Endothelial cell of umbilical vein (primary cell): ENCODE measurements around the gene GSC2.
"Not testable (repeated sequence)": the region's sequence is repeated elsewhere in the genome, so short reads cannot be mapped to it uniquely, and the experiment has no call there.

Experiments
- EZH2 ChIP-seq: IDR thresholded peaks from 2 replicates; pipeline ENCODE4 v1.6.1; 2012; ENCODE audit warnings: borderline replicate concordance, low read depth, mild to moderate bottlenecking, moderate library complexity, low read length, inconsistent platforms; ENCODE audit not compliant: severe bottlenecking
- FOS ChIP-seq: IDR thresholded peaks from 2 replicates; pipeline ENCODE4 v1.6.1; 2011; ENCODE audit warnings: mild to moderate bottlenecking, low read length, moderate library complexity, borderline replicate concordance; ENCODE audit not compliant: insufficient read depth
- JUN ChIP-seq: IDR thresholded peaks from 2 replicates; pipeline ENCODE4 v1.6.1; 2011; ENCODE audit warnings: borderline replicate concordance, low read depth; ENCODE audit not compliant: insufficient read length, insufficient read depth
- MYC ChIP-seq: IDR thresholded peaks from one replicate; pipeline ENCODE4 v1.6.1; 2011; ENCODE audit warnings: mild to moderate bottlenecking, low read depth, low read length
- POLR2A ChIP-seq: IDR thresholded peaks from 2 replicates; pipeline ENCODE4 v1.6.1; 2012; ENCODE audit warnings: low read depth, mild to moderate bottlenecking, control low read depth, low read length
- POLR2AphosphoS5 ChIP-seq: IDR thresholded peaks from 2 replicates; pipeline ENCODE4 v1.6.1; 2012; ENCODE audit warnings: low read depth, mild to moderate bottlenecking, control low read depth, low read length, moderate library complexity; ENCODE audit not compliant: insufficient read depth
- TF ChIP-seq, protein P1 (sequence below), 2 donors: IDR thresholded peaks; 1 replicate in 1 of 2; 2 replicates in 1 of 2; pipeline ENCODE4 v1.5.1; 2011; ENCODE audit warnings: low read length in 2 of 2, mild to moderate bottlenecking in 2 of 2, moderate library complexity in 2 of 2, control low read depth in 1 of 2, inconsistent platforms in 1 of 2, low read depth in 1 of 2; ENCODE audit not compliant: insufficient read depth in 1 of 2; ENCODE audit errors: extremely low read depth in 1 of 2
- TF ChIP-seq, protein P2 (sequence below): IDR thresholded peaks from 2 replicates; pipeline ENCODE4 v1.6.1; 2011; ENCODE audit not compliant: insufficient read depth, insufficient read length

DNA sequence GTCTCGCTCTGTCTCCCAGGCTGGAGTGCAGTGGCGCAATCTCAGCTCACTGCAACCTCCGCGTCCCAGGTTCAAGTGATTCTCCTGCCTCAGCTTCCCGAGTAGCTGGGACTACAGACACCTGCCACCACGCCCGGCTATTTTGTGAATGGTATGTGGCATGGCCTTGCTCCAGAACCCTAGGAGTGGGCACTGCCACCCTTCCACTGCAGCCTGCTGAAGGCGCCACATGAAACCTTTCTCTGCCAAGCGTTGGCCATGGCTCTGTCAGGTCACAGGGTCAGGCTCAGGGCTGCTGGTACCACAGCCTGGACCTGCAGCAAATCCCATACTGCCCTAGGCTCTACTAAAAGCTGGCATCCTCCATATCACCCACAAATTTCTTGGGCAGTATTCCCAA, 6.0 kb upstream of the GSC2 start:
- not testable (repeated sequence) for TF ChIP-seq POLR2A, POLR2AphosphoS5, JUN, FOS, EZH2, MYC
- TF ChIP-seq, protein P1, sequence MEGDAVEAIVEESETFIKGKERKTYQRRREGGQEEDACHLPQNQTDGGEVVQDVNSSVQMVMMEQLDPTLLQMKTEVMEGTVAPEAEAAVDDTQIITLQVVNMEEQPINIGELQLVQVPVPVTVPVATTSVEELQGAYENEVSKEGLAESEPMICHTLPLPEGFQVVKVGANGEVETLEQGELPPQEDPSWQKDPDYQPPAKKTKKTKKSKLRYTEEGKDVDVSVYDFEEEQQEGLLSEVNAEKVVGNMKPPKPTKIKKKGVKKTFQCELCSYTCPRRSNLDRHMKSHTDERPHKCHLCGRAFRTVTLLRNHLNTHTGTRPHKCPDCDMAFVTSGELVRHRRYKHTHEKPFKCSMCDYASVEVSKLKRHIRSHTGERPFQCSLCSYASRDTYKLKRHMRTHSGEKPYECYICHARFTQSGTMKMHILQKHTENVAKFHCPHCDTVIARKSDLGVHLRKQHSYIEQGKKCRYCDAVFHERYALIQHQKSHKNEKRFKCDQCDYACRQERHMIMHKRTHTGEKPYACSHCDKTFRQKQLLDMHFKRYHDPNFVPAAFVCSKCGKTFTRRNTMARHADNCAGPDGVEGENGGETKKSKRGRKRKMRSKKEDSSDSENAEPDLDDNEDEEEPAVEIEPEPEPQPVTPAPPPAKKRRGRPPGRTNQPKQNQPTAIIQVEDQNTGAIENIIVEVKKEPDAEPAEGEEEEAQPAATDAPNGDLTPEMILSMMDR (IDR thresholded peaks at IDR 0.05; ENCODE audit: extremely low read depth in 1 of 2, insufficient read depth in 1 of 2, low read depth in 1 of 2, low read length in 2 of 2), result not testable (repeated sequence)
- TF ChIP-seq, protein P2, sequence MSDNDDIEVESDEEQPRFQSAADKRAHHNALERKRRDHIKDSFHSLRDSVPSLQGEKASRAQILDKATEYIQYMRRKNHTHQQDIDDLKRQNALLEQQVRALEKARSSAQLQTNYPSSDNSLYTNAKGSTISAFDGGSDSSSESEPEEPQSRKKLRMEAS, result not testable (repeated sequence)
